GM15510 (cell line): ENCODE measurements around the gene BRAF.

Experiments used
- POLR2A ChIP-seq: IDR thresholded peaks from 3 replicates; pipeline ENCODE4 v1.6.1; 2011; ENCODE audit warnings: borderline replicate concordance; ENCODE audit not compliant: insufficient read length; ENCODE audit errors: extremely low read depth

Gene BRAF

DNA sequence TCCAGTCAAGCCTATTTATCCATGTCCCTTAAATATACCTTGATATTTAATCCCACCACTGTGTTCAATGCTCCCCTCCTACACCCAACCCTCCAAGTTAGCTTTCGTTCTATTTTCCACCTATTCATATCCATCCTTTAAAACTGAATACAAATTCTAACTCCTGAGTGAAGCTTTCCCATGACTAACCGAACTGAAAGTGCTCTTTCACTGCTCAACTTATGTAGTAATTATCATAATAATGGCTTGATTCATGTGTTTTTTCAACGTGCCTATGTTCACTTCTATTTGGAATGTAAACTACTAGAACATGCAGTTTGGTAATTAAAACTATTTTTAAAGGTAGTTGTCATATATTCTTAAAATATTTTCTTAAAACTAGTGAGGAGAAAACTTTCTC lies 170.2 kb downstream of the BRAF start:
- TF ChIP-seq POLR2A: no peak

DNA sequence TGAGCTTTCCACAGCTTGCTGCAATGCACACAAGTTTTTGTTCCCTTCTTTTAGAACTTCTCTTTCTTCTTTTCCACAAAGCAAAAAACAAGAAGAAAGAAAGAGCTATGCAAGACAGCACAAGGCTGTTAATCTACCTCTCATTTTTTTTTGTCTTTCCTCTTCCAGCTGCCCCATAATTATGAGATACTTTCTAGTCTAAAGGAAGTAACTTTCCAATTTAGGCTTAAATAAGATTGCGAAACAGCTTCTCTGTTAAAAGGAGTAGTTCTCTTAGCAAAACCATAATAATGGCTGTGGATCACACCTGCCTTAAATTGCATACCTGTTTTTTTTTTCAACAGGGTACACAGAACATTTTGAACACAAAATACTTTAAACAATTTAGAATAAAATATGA lies 172.2 kb downstream of the BRAF start:
- no peak for TF ChIP-seq POLR2A

DNA sequence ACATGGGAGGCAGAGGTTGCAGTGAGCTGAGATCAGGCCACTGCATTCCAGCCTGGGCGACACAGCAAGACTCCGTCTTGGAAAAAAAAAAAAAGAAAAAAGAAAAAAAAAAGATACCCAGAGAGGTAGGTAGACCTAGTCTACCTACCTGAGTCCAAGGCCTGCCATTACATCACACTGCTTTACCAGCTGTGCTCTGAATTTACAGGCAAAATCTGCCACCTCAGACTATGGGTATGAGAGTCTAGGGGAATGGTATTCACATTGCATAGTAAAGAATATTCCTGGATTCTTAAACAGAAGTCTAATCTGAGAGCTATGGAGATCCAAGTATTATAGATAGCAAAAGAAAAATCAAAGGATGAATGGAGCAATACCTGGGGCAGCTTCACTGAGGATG lies 178.0 kb downstream of the BRAF start:
- no peak for TF ChIP-seq POLR2A

DNA sequence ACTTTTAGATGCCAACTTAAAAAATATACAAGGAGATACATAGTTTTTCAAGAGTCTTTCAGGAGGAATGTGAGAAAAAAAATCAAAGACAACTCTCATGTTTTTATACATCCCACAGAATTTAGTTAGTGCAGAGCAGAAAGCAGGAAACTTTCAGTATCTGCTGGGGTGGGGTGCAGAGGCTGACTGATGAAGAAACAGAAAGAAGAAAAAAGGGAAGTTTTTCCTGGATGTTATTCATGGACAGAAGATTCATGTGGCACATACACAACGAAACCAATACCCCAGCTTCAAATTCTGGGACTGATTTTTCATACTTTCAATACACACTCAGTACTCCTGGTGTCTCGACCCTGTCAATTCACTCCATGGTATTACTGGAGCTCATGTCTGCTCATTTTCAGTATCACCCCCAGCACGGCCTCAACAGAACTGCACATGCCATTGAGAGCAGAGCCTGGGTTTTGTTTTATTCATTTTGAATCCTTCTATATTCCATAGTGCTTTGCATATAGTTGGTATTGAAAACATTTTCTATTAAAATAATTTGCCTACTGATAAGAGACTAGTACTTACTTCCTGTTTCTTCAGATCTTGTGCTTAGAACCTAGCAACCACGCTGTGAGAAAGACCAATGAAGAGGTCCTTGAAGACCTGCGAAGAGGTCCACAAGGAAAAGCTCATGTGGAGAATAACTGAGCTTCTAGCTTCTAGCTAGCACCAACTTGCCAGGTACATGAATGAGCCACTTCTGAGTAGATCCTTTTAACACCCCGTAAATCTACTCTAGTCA lies 179.3 kb downstream of the BRAF start:
- no peak for TF ChIP-seq POLR2A

DNA sequence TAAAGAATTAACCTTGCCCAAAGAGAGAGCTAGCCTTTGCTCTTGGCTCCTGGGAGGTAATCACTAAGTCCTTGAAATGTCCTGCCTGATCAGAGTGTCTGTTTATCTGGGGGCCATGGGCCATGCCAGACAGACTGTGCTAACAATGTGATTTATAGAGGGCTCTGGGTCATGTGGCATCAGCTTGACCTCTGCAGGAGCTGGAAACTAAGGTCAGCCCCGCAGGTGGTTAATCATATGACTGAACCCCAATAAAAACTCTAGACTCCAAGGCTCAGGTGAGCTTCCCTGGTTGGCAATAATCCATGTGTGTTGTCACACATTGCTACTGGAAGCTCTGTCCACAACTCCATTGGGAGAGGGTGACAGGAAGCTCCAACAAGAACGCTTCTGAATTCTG lies 180.7 kb downstream of the BRAF start:
- no peak for TF ChIP-seq POLR2A

DNA sequence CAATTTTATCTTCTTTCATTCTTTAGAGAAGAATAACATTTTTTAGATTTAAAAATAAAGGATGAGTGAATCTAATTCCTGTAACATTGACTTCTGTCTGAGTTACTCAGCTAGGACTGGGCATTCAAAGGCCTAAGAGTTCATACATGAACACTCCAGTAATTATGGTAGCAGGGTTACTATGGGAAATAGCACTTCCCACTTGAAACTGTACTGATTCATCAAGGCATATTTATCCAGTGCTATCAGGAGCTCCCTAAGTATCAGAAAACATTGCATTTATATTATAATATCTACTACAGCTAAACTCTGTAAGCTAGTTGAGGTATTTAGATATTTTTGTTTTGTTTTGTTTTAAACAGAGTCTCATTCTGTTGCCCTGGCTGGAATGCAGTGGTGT lies 186.4 kb downstream of the BRAF start:
- TF ChIP-seq POLR2A: no peak

DNA sequence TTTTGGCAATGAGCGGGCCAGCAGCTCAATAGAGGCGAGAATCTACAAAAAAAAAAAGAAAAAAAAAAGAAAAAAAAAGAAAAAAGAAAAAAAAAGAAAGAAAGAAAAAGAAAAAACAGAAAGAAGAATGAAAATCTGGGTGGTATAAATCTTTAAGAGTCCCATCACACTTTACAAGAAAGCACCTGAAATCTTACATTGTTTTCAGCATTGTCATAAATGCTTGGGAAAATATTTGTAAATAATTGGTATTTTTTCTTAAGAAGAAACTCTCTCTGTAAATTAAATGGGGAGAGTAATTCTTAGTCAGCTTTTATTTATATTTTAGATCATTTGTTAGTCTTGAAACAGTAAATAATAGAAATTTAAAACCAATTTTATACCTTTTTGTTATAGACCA lies 190.0 kb downstream of the BRAF start:
- no peak for TF ChIP-seq POLR2A

DNA sequence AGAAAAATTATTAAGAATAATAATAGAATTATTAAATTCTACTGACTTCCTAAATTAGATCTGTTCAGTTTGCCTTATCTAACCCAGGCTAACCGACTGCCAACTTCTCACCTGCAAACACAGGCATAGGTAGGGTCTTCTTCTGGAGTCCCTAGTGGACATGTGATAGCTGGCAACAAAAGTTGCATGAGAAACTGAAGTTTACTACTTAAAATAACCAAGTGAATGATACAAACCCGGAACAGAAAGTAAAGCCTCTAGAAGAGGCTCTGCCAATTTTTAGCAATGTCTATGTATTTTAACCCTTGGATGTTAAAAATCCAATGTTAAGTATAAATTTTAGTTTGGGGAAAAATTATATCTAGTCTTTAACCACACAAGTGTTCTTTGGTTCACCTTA lies 190.6 kb downstream of the BRAF start:
- no peak for TF ChIP-seq POLR2A

DNA sequence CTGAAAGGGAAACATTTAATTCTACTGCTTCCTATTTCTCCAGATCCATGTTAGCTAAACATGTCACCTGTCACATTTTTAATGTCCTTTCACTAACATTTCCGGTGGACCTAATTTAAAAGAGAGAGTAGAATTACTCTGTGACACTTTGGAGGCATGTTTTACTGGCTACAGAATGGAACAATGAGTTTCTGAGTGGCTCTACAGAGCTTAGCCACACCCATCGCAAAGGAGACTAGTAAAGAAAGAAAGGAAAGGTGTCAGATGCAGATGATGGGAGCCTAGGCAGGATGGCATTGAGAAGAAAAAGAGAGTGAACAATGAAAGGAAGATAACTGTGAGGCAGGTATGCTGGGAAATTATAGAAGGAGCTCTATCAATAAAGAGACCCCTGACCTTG lies 192.3 kb downstream of the BRAF start:
- TF ChIP-seq POLR2A: no peak

DNA sequence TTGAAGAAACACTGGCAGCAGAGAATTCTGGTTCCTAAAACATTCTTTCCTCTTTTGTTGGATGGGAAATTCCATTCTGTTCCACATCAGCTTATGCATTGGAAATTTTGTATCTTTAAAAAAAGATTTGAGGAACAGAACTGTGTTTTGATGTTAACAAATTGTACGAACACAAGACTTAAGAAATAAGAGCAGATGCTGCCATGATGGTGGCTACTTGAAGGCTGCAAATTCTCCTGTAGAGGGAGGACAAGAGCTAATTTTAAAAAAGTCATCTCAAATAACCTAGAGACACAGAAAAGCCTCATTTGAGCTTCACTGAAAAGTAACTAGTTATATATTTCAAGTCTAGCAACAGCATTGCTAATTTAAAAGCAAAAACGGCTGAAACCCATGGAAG lies 198.4 kb downstream of the BRAF start:
- no peak for TF ChIP-seq POLR2A

DNA sequence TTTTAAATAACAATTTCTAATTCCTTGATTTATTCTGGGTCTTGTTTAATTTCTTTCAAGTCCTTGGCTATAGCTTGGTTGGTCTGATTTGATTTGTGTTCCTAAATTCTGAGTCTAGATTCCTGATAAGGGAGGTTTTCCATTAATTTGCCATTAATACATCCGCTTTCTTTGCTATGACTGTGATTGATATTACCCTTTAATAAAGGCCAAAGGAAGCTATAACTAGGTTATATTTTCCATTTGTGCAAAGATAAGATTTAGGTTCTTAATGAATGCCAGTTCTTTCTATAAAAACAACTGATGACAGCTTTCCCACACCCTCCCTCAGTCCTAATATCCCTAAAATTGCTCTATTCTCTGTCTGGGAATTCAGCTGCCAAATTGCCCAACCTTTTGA lies 200.0 kb downstream of the BRAF start:
- no peak for TF ChIP-seq POLR2A

DNA sequence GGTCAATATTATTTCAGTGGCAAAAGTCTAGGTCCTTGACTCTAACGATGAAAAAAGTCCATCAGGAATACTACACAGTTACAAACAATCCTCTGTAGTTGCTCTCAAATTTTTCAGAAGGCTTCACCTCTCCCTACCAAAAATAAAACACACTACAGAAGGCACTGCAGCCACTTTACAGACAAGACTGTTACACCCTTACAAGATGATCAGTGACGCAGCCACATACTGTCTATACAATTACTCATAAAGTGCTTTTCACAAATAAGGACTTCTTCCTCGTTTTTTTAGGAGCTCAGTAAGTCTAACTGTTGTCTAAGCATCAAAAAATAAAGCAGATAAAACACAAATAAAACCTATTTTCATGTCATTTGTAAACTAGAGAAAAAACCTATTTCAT lies 201.2 kb downstream of the BRAF start:
- TF ChIP-seq POLR2A: no peak

DNA sequence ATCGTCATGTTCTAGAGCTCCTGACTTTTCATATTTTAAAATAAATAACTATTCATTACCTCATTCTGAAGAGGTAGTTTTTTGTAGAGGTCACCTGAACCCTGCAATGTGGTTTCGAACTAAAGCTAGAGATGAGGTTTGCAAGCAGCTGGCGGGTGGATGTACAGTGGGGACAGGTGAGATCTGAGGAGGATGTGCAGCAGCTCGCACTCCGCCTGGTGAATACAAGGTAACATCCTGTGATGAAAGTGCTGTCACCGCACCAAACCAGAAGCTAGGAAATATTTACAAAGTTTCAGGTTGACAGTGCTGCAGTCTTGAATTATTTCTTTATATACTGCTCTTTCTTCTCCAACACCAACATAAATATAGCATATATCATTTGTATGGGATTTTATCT lies 201.7 kb downstream of the BRAF start:
- TF ChIP-seq POLR2A: no peak

DNA sequence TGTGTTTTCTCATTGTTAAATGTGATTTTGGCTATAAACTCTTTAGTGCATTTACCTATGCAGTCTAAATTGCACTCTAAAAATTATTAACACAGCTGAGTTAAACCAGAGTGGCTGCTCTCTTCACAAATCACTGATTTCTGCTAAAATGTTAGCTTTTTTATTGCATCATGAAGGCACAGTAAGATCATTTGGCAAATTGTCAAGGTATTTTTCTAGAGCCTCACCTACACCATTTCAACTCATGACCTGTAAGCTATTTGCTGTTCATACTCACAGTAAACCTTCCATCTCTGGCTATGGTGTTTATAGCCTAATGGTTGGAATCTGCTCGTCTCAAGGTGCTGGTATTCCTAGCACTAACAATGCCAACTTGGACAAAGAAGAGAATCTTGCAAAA lies 202.5 kb downstream of the BRAF start:
- TF ChIP-seq POLR2A: no peak

DNA sequence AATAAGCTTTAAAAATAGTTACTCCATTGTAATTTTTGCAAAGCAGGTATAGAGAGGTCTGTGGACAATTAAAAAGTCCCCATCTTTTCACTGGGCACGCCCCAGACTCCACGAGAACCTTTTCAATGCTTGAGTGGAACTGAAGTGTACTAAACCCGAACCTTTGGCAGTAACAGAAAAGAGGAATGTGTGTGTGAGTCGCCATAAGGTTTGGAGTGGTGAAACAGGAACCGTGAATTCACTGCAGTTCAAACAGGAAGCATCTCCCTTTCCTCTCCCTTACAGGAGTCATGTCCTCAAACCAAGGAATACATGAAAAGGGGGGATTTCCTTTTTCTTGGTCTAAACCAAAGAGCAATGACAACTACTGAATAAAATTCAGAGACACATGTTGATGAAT lies 205.0 kb downstream of the BRAF start:
- no peak for TF ChIP-seq POLR2A

DNA sequence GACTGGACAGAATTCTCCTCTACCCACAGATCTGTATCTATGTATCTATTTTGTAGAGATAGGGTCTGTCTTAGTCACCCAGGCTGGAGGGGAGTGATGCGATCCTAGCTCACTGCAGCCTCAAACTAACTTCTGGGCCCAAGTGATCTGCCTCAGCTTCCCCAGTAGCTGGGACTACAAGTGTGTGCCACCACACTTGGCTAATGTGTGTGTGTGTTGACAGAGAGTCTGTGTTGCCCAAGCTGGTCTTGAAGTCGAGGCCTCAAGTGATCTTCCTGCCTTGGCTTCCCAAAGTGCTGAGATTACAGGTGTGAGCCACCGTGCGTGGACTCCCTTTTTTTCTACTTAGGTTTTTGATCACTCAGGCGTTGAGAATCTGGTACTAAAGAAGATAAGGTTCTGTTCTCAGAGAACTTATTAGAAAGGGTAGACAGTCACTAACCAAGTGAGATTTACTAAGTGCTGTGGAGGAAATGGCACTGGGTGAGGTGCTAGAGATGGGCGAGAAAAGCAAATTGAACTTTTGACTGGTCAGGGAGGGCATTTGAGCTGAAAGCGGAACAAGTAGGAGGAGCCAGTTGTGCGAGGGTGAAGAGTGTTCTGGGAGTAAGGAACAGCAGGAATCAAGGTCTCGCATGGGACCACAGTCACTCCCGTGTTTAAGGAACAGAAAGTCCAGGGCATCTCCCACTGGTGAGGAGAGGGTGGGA lies 210.2 kb downstream of the BRAF start:
- TF ChIP-seq POLR2A: no peak

DNA sequence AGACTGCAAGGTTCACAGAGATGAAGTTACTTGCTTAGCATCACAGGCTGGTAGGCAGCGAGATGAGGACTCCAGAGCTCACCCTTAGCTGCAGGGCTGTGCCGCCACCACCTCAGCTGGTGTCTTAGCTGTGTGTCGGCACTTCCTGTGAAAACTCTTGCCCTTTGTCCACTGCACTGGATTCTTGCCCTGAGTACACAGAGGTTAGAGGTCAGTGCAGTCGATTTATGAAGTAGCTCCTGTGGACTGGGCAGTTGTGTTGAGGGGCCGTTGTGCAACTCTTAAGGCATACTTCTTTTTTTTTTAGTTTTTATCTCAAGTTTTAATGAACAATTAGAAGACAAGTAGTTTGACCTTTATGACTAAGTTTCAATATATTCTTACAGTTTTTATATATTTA lies 217.6 kb downstream of the BRAF start:
- no peak for TF ChIP-seq POLR2A

DNA sequence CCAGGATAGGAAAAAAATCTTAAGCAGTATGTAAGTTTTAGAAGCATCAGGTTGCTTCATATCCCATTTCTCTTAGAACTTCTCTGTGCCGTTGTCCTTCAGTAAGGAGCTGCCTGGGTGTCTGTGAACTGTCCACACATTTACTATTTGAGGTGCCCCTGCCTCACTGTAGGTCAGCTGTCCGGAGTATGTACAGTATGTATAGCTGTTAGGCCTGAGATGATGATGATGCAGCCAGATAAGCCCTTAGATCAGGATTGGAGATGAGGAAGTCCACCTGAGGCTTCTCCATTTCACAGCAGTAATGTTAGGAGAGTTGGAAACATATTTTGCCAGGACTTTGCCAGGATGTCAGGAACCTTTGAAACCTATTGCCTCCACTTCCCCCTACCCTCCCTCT lies 220.5 kb downstream of the BRAF start:
- no peak for TF ChIP-seq POLR2A

DNA sequence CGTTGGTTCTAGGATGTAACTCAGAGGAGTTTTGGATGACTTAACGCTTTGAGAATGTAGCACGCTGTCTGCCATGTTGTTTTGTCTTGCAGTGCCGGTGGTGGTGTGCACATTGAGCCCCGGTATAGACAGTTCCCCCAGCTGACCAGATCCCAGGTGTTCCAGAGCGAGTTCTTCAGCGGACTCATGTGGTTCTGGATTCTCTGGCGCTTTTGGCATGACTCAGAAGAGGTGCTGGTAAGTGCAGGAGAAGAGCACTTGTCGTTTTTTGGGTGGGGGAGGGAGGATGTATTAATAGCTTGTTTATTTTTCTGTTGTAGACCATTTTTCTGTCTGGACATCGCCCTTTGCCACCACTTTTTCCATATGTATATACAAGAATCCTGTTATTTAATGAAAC lies 222.0 kb downstream of the BRAF start:
- no peak for TF ChIP-seq POLR2A
